Small intestine (tissue), 7 donors: ENCODE data around the gene FOXL3. TPM values are rescaled to one million over a fixed set of nuclear protein-coding genes. Genes with fewer than 3 reads are reported as not detected.
"Not testable (repeated sequence)": the region's sequence is repeated elsewhere in the genome, so short reads cannot be mapped to it uniquely, and the experiment has no call there.

Experiments used
- DNase-seq, 2 donors: peaks; one replicate each; pipeline versions ENCODE4 v3.0.0 to v3.0.0-alpha.2; 2013
- FAIRE-seq: peaks from 2 replicates; lab custom pipeline; 2012; peaks lifted over from hg19 to GRCh38; lab: Jason Lieb, UNC
- H3K27ac ChIP-seq, 3 donors: one replicate each; pipeline ENCODE4 v1.5.1; 2013; ENCODE audit warnings: low read length in 2 of 3, mild to moderate bottlenecking in 2 of 3, control low read depth in 1 of 3, inconsistent platforms in 1 of 3, low read depth in 1 of 3, moderate library complexity in 1 of 3
- H3K27me3 ChIP-seq, 3 donors: one replicate each; pipeline ENCODE4 v1.6.1; 2013; ENCODE audit warnings: low read length in 3 of 3, inconsistent platforms in 1 of 3; ENCODE audit not compliant: control insufficient read depth in 3 of 3, insufficient read depth in 3 of 3
- H3K36me3 ChIP-seq, 3 donors: one replicate each; pipeline ENCODE4 v1.6.1; 2013; ENCODE audit warnings: low read length in 3 of 3, inconsistent platforms in 1 of 3, low read depth in 1 of 3, mild to moderate bottlenecking in 1 of 3, moderate library complexity in 1 of 3; ENCODE audit not compliant: control insufficient read depth in 3 of 3, insufficient read depth in 2 of 3
- H3K4me1 ChIP-seq, 3 donors: one replicate each; pipeline ENCODE4 v1.6.1; 2013; ENCODE audit warnings: low read length in 2 of 3, inconsistent platforms in 1 of 3, low read depth in 1 of 3, mild to moderate bottlenecking in 1 of 3, moderate library complexity in 1 of 3; ENCODE audit not compliant: control insufficient read depth in 3 of 3, insufficient read depth in 2 of 3
- H3K4me3 ChIP-seq, 3 donors: one replicate each; pipeline ENCODE4 v1.5.1; 2013; ENCODE audit warnings: low read length in 3 of 3, control low read depth in 1 of 3, inconsistent platforms in 1 of 3, low read depth in 1 of 3, mild to moderate bottlenecking in 1 of 3, moderate library complexity in 1 of 3
- H3K9me3 ChIP-seq, 2 donors: one replicate each; pipeline ENCODE4 v1.6.1; 2013; ENCODE audit warnings: low read depth in 1 of 2, low read length in 1 of 2; ENCODE audit not compliant: control insufficient read depth in 2 of 2, insufficient read depth in 1 of 2
- WGBS, 3 donors: extraction: QIAGEN DNeasy Blood & Tissue Kit; methylation state at CpG; one replicate each; pipeline ENCODE4 v1.1.7; 2013; 5-methylcytosine and 5-hydroxymethylcytosine counted together
- polyA plus RNA-seq, 4 donors: library from polyadenylated mRNA; stranded (reverse) in 3 of 4; unstranded in 1 of 4; fragments of 200-250 nt in 3 of 4; fragments of 120-200 nt in 1 of 4; gene quantifications; one replicate each; pipeline versions ENCODE4 v1.2.1 to v1.2.3, GENCODE V29; 2013
- donor health status: healthy with polysubstance abuse.
- donor health status: control.
- donor health status: control.
- donor health status: Bipolar disorder and iron deficiency.
- donor health status: healthy.

The FOXL3 gene
- polyA plus RNA-seq, 4 donors: 1.7 TPM; not detected in 3

- WGBS, 3 donors: 0 to 11% (median 5%) methylated on average over 39 to 57 of the region's 57 CpGs
- H3K27me3 ChIP-seq: no peaks in the 10 kb centered on the region
- no peaks in the 10 kb centered on the region for H3K36me3 ChIP-seq
- peak overlapping the region in 1 of 3 donors; percentile 74 for H3K27ac ChIP-seq
- H3K4me1 ChIP-seq: peaks cover 3 to 61% (median 8%) of the 10 kb centered on the region in 3 donors
- DNase-seq (peak; percentile 80 to 95), FAIRE-seq (no peak)
- H3K4me3 ChIP-seq: peak overlapping the region in 2 of 3 donors; percentile 24 to 35
- H3K9me3 ChIP-seq: no peaks in the 10 kb centered on the region
These were observed 42.8 kb downstream of the FOXL3 start for GRCh38 chr7:332646-333392.

DNA sequence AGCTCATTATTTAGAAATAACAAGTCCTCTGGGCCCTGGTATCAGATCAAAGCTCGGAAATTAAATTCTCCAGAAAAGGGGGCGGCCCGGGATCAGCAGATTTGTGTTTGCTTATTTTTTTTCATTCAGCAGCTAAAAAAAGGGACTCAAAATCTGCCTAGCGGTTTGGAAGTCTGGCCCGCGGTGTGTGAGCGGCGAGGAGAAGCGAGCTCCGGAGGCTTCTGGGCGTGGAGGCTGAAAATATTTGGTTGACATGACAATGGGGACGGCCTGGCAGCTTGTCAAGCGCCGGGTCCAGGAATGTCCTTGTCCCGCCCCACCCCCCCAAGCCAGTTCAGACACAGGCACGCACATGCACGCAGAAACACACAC lies 43.4 kb downstream of the FOXL3 start:
- FAIRE-seq (no peak), DNase-seq (peak; percentile 64 to 78)
- peak overlapping the region in 1 of 3 donors; percentile 74 for H3K27ac ChIP-seq
- H3K4me1 ChIP-seq: peaks cover 3 to 60% (median 6%) of the 10 kb centered on the region in 3 donors
- H3K9me3 ChIP-seq: no peaks in the 10 kb centered on the region
- no peaks in the 10 kb centered on the region for H3K36me3 ChIP-seq
- H3K4me3 ChIP-seq: peak overlapping the region in 1 of 3 donors; percentile 35
- WGBS, 3 donors: 11 to 31% (median 21%) methylated on average over 17 of the region's 17 CpGs
- H3K27me3 ChIP-seq: no peaks in the 10 kb centered on the region

DNA sequence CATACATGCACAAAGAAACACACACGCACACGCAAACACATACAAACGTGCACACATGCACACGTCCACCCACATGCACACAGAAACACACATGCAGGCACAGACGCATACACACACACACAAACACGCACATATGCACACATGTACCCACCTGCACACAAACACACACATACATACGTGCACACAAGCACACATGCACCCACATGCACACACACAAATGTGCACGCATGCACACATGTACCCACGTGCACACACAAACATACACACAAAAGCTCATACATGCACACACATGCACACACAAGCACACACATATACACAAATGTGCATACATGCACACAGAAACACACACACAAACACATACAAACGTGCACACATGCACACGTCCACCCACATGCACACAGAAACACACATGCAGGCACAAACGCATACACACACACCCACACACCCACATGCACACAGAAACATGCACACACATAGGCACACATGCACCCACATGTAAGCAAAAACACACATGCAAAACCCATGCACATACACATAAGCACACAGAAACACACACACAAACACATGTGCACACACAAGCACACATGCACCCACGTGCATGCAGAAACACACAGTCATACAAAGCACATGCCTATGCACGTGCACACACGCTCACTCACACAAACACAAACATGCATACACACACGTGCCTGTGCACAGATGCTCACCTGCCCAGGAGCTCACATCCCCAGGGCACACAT lies 44.8 kb downstream of the FOXL3 start:
- no peaks in the 10 kb centered on the region for H3K9me3 ChIP-seq
- no peak for DNase-seq
- H3K4me3 ChIP-seq: no peak overlapping the region
- peaks cover 3 to 61% (median 6%) of the 10 kb centered on the region in 3 donors for H3K4me1 ChIP-seq
- H3K27ac ChIP-seq: no peak overlapping the region
- no peaks in the 10 kb centered on the region for H3K27me3 ChIP-seq
- H3K36me3 ChIP-seq: no peaks in the 10 kb centered on the region
- no peak for FAIRE-seq
- WGBS, 3 donors: 90 to 94% (median 94%) methylated on average over 16 of the region's 16 CpGs

DNA sequence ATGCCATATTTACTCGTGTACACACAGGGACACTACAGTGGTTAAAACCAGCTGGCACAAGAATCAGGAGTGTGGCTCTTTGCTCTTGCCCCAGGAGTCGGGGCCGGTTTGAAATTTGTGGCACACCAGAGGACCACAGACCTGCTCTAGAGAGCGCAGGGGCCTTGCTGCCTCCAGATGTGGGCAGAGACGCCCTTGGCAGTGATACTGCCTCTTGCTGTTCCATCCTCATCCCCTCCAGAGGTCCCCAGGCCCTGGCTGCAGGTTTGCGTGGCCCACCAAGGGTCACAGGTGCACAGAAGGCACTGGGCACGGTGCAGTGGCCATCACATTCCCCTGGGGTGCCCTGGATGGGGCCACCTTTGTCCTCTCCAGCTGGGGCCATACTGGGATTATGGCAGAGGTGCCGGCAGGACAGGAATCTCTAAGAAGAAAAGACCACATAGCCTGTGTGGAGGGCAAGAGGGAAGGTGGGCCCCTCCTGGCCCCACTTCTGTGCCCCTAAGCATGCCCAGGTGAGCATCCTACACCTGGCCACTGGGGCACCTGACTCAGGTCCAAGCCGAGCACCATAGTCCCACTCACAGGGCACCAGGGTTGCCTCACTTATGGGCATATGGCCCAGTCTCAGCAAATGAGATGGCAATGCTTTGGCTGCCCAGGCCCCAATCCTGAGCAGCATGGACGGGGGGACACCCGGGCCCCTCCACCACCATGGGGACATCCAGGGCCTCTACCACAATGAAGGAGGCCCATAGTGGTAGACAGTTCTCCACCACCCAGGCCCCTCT lies 45.6 kb downstream of the FOXL3 start:
- Histone ChIP-seq H3K9me3 (no peaks in the 10 kb centered on the region), H3K36me3 (no peaks in the 10 kb centered on the region), H3K27me3 (no peaks in the 10 kb centered on the region), H3K27ac (no peak overlapping the region), H3K4me1 (peaks cover 3 to 62% (median 3%) of the 10 kb centered on the region in 3 donors), H3K4me3 (no peak overlapping the region)
- FAIRE-seq (no peak), DNase-seq (no peak)
- WGBS, 3 donors: 82 to 89% (median 87%) methylated on average over 11 of the region's 11 CpGs

DNA sequence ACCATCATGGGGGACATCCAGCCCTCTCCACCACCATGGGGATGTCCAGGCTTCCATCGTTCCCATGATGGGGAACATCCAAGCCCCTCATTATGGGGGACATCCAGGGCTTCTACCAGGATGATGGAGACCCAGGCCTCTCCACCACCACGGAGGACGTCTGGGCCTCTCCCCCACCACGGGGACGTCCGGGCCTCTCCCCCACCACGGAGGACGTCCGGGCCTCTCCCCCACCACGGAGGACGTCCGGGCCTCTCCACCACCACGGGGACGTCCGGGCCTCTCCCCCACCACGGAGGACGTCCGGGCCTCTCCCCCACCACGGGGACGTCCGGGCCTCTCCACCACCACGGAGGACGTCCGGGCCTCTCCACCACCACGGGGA lies 46.2 kb downstream of the FOXL3 start:
- WGBS, 3 donors: 89 to 96% (median 93%) methylated on average over 12 to 25 of the region's 25 CpGs
- H3K4me3 ChIP-seq, H3K27me3 ChIP-seq, H3K36me3 ChIP-seq, H3K27ac ChIP-seq, H3K9me3 ChIP-seq, FAIRE-seq, DNase-seq: not testable (repeated sequence)
- peaks cover 0 to 62% (median 3%) of the 10 kb centered on the region in 3 donors for H3K4me1 ChIP-seq

DNA sequence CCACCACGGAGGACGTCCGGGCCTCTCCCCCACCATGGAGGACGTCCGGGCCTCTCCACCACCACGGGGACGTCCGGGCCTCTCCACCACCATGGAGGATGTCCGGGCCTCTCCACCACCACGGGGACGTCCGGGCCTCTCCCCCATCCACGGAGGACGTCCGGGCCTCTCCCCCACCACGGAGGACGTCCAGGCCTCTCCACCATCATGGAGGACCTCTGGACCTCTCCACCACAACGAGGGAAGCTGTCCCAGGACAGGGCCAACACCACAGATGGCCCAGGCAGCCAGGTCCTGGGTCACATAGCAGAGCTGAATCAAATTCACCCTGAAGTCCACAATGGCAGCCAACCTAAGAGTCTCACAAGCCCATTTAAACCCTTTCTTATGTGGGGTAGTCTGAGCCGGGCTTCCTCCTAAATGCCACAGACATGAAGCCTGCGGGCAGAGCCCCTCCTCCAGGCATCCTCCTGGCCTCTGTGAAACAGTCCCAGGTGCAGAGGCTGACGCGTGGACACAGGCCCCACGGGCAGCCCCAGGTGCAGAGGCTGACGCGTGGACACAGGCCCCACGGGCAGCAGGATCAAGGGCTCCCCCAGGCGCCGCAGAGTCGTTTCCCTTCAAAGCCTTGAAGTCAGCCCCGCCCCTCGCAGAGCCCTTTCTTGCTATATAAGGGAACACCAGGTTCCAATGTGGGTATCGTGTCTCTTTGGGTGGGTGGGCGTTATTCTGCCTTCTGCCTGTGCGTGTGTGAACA lies 47.0 kb downstream of the FOXL3 start:
- Histone ChIP-seq H3K9me3 (no peaks in the 10 kb centered on the region), H3K27ac (no peak overlapping the region), H3K4me1 (peaks cover 0 to 65% (median 4%) of the 10 kb centered on the region in 3 donors), H3K27me3 (no peaks in the 10 kb centered on the region), H3K36me3 (no peaks in the 10 kb centered on the region), H3K4me3 (no peak overlapping the region)
- FAIRE-seq (no peak), DNase-seq (no peak)
- 54 to 75% (median 60%) methylated on average over 29 to 34 of the region's 34 CpGs for WGBS, 3 donors

DNA sequence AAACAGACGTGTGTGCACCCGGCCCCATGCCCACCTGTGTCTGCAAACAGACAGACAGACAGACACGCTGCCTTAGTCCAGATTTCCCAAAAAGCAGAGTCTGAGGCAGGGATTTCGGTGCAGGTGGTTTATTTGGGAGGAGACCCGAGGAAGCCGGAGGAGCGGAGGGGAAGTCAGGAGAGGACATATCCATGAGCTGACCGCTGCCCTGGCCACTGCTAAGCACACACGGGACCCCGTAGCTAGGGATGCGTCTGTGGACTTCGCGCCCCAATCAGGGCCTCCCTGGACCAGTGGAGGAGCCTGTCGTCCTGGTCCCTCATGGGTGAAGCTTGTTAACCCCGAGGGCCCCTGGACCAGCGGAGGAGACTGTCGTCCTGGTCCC lies 47.6 kb downstream of the FOXL3 start:
- DNase-seq (no peak), FAIRE-seq (no peak)
- no peak overlapping the region for H3K4me3 ChIP-seq
- no peaks in the 10 kb centered on the region for H3K9me3 ChIP-seq
- H3K27me3 ChIP-seq: no peaks in the 10 kb centered on the region
- no peak overlapping the region for H3K27ac ChIP-seq
- WGBS, 3 donors: 82 to 84% (median 84%) methylated on average over 17 of the region's 17 CpGs
- H3K36me3 ChIP-seq: no peaks in the 10 kb centered on the region
- peaks cover 0 to 67% (median 4%) of the 10 kb centered on the region in 3 donors for H3K4me1 ChIP-seq
